Measurements from ENCODE around the gene IKZF5. TPM values are rescaled to one million over a fixed set of nuclear protein-coding genes. Genes with fewer than 3 reads are reported as not detected.

IKZF5 gene
- total and polyA plus RNA-seq, 8 donors = 3.5 to 18.5 (median 9.0) TPM

DNA sequence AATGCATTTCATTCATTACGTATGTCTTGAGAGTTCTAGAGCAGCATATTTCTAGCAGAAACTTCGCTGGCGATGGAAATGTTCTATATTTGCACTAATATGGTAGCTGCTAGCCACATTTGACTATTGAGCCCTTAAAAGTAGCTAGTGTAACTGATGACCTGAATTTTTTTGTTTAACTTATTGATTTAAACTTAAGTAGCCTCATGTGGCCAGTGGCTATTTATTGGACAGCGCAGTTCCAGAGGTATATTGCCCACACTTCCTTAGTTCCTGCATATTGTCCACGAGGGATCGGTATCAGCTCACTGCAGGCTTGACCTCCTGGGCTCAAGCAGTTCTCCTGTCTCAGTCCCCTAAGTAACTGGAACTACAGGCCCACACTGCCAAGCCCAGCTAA lies 24.7 kb downstream of the IKZF5 start:
- H3K4me1 ChIP-seq = peaks cover 6 to 21% (median 15%) of the 10 kb centered on the region in 4 donors
- no peak for DNase-seq
- TF ChIP-seq EP300 (IDR thresholded peaks at IDR 0.05) (no peak), POLR2AphosphoS5 (IDR thresholded peaks at IDR 0.05) (no peak), POLR2A (IDR thresholded peaks at IDR 0.05) (no peak)
- TF ChIP-seq, protein P1, sequence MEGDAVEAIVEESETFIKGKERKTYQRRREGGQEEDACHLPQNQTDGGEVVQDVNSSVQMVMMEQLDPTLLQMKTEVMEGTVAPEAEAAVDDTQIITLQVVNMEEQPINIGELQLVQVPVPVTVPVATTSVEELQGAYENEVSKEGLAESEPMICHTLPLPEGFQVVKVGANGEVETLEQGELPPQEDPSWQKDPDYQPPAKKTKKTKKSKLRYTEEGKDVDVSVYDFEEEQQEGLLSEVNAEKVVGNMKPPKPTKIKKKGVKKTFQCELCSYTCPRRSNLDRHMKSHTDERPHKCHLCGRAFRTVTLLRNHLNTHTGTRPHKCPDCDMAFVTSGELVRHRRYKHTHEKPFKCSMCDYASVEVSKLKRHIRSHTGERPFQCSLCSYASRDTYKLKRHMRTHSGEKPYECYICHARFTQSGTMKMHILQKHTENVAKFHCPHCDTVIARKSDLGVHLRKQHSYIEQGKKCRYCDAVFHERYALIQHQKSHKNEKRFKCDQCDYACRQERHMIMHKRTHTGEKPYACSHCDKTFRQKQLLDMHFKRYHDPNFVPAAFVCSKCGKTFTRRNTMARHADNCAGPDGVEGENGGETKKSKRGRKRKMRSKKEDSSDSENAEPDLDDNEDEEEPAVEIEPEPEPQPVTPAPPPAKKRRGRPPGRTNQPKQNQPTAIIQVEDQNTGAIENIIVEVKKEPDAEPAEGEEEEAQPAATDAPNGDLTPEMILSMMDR (IDR thresholded peaks at IDR 0.05) = no peak
- no peak overlapping the region for H3K4me3 ChIP-seq
- WGBS, 5 donors = 92 to 97% (median 95%) methylated on average over 6 of the region's 6 CpGs
- no peaks in the 10 kb centered on the region for H3K27me3 ChIP-seq
- no peak overlapping the region for H3K27ac ChIP-seq
- intact Hi-C loops (cut with DNase I; ENCODE audit: low total_unique reads) = no loop called here
- no peaks in the 10 kb centered on the region for H3K9me3 ChIP-seq
- peaks cover 0 to 11% (median 7%) of the 10 kb centered on the region in 4 donors for H3K36me3 ChIP-seq

DNA sequence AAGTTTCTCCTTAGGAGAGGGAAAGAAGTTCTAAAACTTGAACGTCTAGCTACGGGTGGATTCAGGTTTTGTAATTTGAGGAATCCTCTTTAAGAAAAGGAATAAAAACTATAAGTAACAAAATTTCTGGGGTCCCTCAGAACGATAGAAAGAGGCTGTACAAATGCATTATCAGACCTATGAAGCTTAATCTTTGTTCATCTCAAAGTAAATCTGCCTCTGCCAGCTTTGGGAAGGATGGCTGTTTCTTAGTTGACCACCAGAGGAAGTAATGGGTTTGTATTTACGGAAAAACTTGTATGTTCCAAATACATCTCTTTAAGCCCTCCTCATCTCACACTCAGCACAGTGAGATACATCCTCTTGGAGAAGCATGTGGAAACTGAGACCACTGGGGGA lies 27.5 kb downstream of the IKZF5 start:
- intact Hi-C loops (cut with DNase I; ENCODE audit: low total_unique reads) = no loop called here
- Histone ChIP-seq H3K4me1 (peaks cover 6 to 21% (median 15%) of the 10 kb centered on the region in 4 donors), H3K36me3 (peaks cover 0 to 6% (median 1%) of the 10 kb centered on the region in 4 donors), H3K9me3 (no peaks in the 10 kb centered on the region), H3K27me3 (no peaks in the 10 kb centered on the region), H3K4me3 (peak overlapping the region; percentile 66 to 88 (median 74)), H3K27ac (peak overlapping the region in 3 of 5 donors; percentile 94 to 97 (median 95))
- peak in 1 of 2 donors; percentile 52 for DNase-seq
- 9 to 28% (median 18%) methylated on average over 4 of the region's 4 CpGs for WGBS, 5 donors
- TF ChIP-seq, protein P1 (IDR thresholded peaks at IDR 0.05) = peak in 1 of 7 experiments; percentile 39
- TF ChIP-seq POLR2AphosphoS5 (IDR thresholded peaks at IDR 0.05) = no peak
- no peak for TF ChIP-seq EP300 (IDR thresholded peaks at IDR 0.05)
- no peak for TF ChIP-seq POLR2A (IDR thresholded peaks at IDR 0.05)

DNA sequence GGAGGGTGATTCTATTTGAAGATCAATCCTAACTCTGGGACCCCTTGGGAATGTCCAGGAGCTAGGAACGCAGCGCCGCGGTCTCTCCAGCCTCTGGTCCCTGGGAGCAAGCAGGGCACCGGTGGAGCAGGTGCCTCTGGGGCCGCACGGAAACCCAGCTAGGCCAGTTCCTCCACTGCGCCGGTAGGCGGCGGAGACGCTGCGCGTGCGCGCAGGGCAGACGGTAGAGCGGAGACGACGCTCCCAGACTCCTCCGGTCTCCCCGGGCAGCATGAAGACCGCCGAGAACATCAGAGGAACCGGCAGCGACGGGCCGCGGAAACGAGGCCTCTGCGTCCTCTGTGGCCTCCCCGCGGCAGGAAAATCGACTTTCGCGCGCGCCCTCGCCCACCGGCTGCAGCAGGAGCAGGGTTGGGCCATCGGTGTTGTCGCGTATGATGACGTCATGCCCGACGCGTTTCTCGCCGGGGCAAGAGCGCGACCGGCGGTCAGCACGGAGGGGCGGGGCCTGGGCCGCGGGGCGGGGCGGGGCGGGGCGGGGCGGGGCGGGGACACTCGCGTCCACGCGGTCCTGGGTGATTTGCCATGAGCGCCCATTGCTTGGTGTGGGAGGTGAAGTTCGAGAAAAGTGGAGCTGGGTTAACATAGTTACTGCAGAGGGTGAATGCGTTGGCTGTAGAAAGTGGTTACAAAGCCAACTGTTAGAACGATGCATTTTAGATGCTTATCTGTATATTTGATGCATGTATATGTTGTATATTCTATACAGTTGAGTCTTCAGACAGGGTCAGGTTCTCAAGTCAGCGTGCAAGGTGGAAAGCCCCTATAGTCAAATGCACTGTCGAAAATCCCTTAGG lies 28.2 kb downstream of the IKZF5 start, which contains the start of gene PSTK:
Gene PSTK, plus strand, starts transcription at position 193 of the 857 bp plus-strand sequence. Its CDS starts 79 bp downstream, at position 272.
- intact Hi-C loops (cut with DNase I; ENCODE audit: low total_unique reads) = no loop called here

DNA sequence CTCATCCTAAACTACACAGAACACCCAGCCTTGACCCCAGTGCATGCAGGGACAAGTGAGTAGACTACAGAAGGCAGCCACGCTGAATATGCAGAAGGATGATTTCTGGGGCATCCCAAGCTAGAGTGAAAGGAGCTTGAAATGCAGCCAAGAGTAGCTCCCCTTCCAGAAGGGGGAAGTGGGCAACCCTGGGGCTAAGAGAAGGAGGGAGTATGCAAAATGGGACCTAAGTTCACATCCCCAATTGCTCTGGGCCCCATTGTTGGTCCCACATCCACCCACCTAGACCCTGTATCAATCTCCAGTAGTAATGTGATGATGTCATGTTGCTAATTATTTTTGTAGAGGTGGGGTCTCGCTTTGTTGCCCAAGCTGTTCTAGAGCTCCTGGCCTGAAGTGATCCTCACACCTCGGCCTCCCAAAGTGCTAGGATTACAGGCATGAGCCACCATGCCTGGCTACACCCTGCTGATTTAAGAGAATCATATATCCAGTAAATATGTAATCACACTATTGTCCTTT lies 34.0 kb downstream of the IKZF5 start:
- intact Hi-C loops (cut with DNase I; ENCODE audit: low total_unique reads) = no loop called here
- Histone ChIP-seq H3K27me3 (no peaks in the 10 kb centered on the region), H3K36me3 (no peaks in the 10 kb centered on the region), H3K27ac (no peak overlapping the region), H3K4me3 (no peak overlapping the region), H3K9me3 (no peaks in the 10 kb centered on the region), H3K4me1 (peaks cover 2 to 6% (median 4%) of the 10 kb centered on the region in 4 donors)
- 68 to 90% (median 88%) methylated on average over 3 of the region's 3 CpGs for WGBS, 5 donors
- DNase-seq = no peak
- TF ChIP-seq, protein P1 (IDR thresholded peaks at IDR 0.05) = no peak
- TF ChIP-seq POLR2A (IDR thresholded peaks at IDR 0.05) (no peak), EP300 (IDR thresholded peaks at IDR 0.05) (no peak), POLR2AphosphoS5 (IDR thresholded peaks at IDR 0.05) (no peak)

More for the DNA sequence above, 28.2 kb downstream of the IKZF5 start, which contains the start of gene PSTK:
- WGBS, 5 donors = 0 to 2% (median 1%) methylated on average over 25 to 73 of the region's 73 CpGs
- Histone ChIP-seq H3K36me3 (peaks cover 0 to 4% (median 1%) of the 10 kb centered on the region in 4 donors), H3K27me3 (no peaks in the 10 kb centered on the region), H3K4me1 (peaks cover 6 to 21% (median 15%) of the 10 kb centered on the region in 4 donors), H3K27ac (peak within 1 kb of the TSS; percentile 94 to 100 (median 96)), H3K9me3 (no peaks in the 10 kb centered on the region), H3K4me3 (peak within 1 kb of the TSS; percentile 66 to 88 (median 74))
- TF ChIP-seq, protein P1 (IDR thresholded peaks at IDR 0.05) = peak in 6 of 7 experiments; percentile 18 to 99 (median 96)
- TF ChIP-seq POLR2AphosphoS5 (IDR thresholded peaks at IDR 0.05) = peak; percentile 43 to 88 (median 75)
- no peak for TF ChIP-seq EP300 (IDR thresholded peaks at IDR 0.05)
- peak in 1 of 4 donors; percentile 51 for TF ChIP-seq POLR2A (IDR thresholded peaks at IDR 0.05)
- DNase-seq = peak; percentile 90 to 98
